ENCODE results near the gene LCT. TPM values are rescaled to one million over a fixed set of nuclear protein-coding genes. Genes with fewer than 3 reads are reported as not detected.
A peak's percentile ranks its signal among the peaks of the same experiment; 100 is the strongest.

Gene LCT
- total RNA-seq, 1 donor from 2014 or later = not detected

GRCh38 chr2:135821190-135821589 is 15.8 kb downstream of the LCT start:
- Histone ChIP-seq H3K4me3 (ENCODE audit: low read depth, low read length) (no peak overlapping the region), H3K27me3 (ENCODE audit: control insufficient read depth, insufficient read depth, low read length) (no peaks in the 10 kb centered on the region), H3K36me3 (ENCODE audit: control insufficient read depth, insufficient read depth, low read length) (no peaks in the 10 kb centered on the region)
- no peak for DNase-seq (ENCODE audit: low read depth)
- TF ChIP-seq CTCF (IDR thresholded peaks at IDR 0.05; ENCODE audit: insufficient read depth, low read length, poor library complexity, severe bottlenecking) = no peak

- DNase-seq (ENCODE audit: low read depth) = no peak
- Histone ChIP-seq H3K36me3 (ENCODE audit: control insufficient read depth, insufficient read depth, low read length) (no peaks in the 10 kb centered on the region), H3K27me3 (ENCODE audit: control insufficient read depth, insufficient read depth, low read length) (no peaks in the 10 kb centered on the region), H3K4me3 (ENCODE audit: low read depth, low read length) (no peak overlapping the region)
- no peak for TF ChIP-seq CTCF (IDR thresholded peaks at IDR 0.05; ENCODE audit: insufficient read depth, low read length, poor library complexity, severe bottlenecking)
Observed at GRCh38 chr2:135820003-135820618, 16.9 kb downstream of the LCT start.

GRCh38 chr2:135818937-135819610 is 17.9 kb downstream of the LCT start:
- TF ChIP-seq CTCF (IDR thresholded peaks at IDR 0.05; ENCODE audit: insufficient read depth, low read length, poor library complexity, severe bottlenecking) = peak; percentile 28
- DNase-seq (ENCODE audit: low read depth) = no peak
- H3K36me3 ChIP-seq (ENCODE audit: control insufficient read depth, insufficient read depth, low read length) = no peaks in the 10 kb centered on the region
- H3K27me3 ChIP-seq (ENCODE audit: control insufficient read depth, insufficient read depth, low read length) = no peaks in the 10 kb centered on the region
- no peak overlapping the region for H3K4me3 ChIP-seq (ENCODE audit: low read depth, low read length)

- no peak overlapping the region for H3K4me3 ChIP-seq (ENCODE audit: low read depth, low read length)
- no peaks in the 10 kb centered on the region for H3K36me3 ChIP-seq (ENCODE audit: control insufficient read depth, insufficient read depth, low read length)
- H3K27me3 ChIP-seq (ENCODE audit: control insufficient read depth, insufficient read depth, low read length) = no peaks in the 10 kb centered on the region
- no peak for TF ChIP-seq CTCF (IDR thresholded peaks at IDR 0.05; ENCODE audit: insufficient read depth, low read length, poor library complexity, severe bottlenecking)
- DNase-seq (ENCODE audit: low read depth) = no peak
Observed at GRCh38 chr2:135817951-135818350, 19.0 kb downstream of the LCT start.

- no peak for DNase-seq (ENCODE audit: low read depth)
- Histone ChIP-seq H3K36me3 (ENCODE audit: control insufficient read depth, insufficient read depth, low read length) (no peaks in the 10 kb centered on the region), H3K4me3 (ENCODE audit: low read depth, low read length) (no peak overlapping the region), H3K27me3 (ENCODE audit: control insufficient read depth, insufficient read depth, low read length) (no peaks in the 10 kb centered on the region)
- no peak for TF ChIP-seq CTCF (IDR thresholded peaks at IDR 0.05; ENCODE audit: insufficient read depth, low read length, poor library complexity, severe bottlenecking)
Observed at GRCh38 chr2:135817466-135817865, 19.5 kb downstream of the LCT start.

- H3K27me3 ChIP-seq (ENCODE audit: control insufficient read depth, insufficient read depth, low read length) = no peaks in the 10 kb centered on the region
- H3K36me3 ChIP-seq (ENCODE audit: control insufficient read depth, insufficient read depth, low read length) = no peaks in the 10 kb centered on the region
- TF ChIP-seq CTCF (IDR thresholded peaks at IDR 0.05; ENCODE audit: insufficient read depth, low read length, poor library complexity, severe bottlenecking) = no peak
- no peak for DNase-seq (ENCODE audit: low read depth)
- H3K4me3 ChIP-seq (ENCODE audit: low read depth, low read length) = no peak overlapping the region
Observed at GRCh38 chr2:135815269-135815668, 21.7 kb downstream of the LCT start.
